IPS DF 4.7 (cell line): ENCODE data around the gene OR10H3.
"Not testable (repeated sequence)": the region's sequence is repeated elsewhere in the genome, so short reads cannot be mapped to it uniquely, and the experiment has no call there.

Experiments
- DNase-seq: peaks from one replicate; pipeline ENCODE4 v3.0.0-alpha.2; 2013; ENCODE audit warnings: low spot score; ENCODE audit errors: extremely low read depth

OR10H3 gene

GRCh38 chr19:15737722-15738121 lies at the start of gene OR10H3:
TSS of gene OR10H3 (plus strand) at chr19:15737985. CDS start at chr19:15741393, 3,408 bp downstream.
- no peak for DNase-seq

- no peak for DNase-seq
Observed at GRCh38 chr19:15696654-15697194, 41.1 kb upstream of the OR10H3 start.

- DNase-seq = no peak
Observed at GRCh38 chr19:15701757-15702533, 35.8 kb upstream of the OR10H3 start.

GRCh38 chr19:15702534-15702930 lies 35.3 kb upstream of the OR10H3 start:
- no peak for DNase-seq

- no peak for DNase-seq
Observed at GRCh38 chr19:15714638-15715037, 23.1 kb upstream of the OR10H3 start.

GRCh38 chr19:15715642-15716041 lies 22.1 kb upstream of the OR10H3 start:
- no peak for DNase-seq

- DNase-seq = no peak
Observed at GRCh38 chr19:15717809-15718208, 20.0 kb upstream of the OR10H3 start.

- no peak for DNase-seq
Observed at GRCh38 chr19:15721268-15721667, 16.5 kb upstream of the OR10H3 start.

- no peak for DNase-seq
Observed at GRCh38 chr19:15722956-15723355, 14.8 kb upstream of the OR10H3 start.

- no peak for DNase-seq
Observed at GRCh38 chr19:15727724-15728123, 10.1 kb upstream of the OR10H3 start, which contains the start of gene OR10H2. TSS of gene OR10H2 (plus strand) at chr19:15728024. CDS start at chr19:15728044, 20 bp downstream.

- no peak for DNase-seq
Observed at GRCh38 chr19:15730538-15730937, 7.2 kb upstream of the OR10H3 start.

- DNase-seq = no peak
Observed at GRCh38 chr19:15732388-15732787, 5.4 kb upstream of the OR10H3 start.

GRCh38 chr19:15733895-15734294 lies 3.9 kb upstream of the OR10H3 start:
- no peak for DNase-seq

- DNase-seq = no peak
Observed at GRCh38 chr19:15740785-15741184, 3.0 kb downstream of the OR10H3 start.

- no peak for DNase-seq
Observed at GRCh38 chr19:15748239-15748638, 10.5 kb downstream of the OR10H3 start.

GRCh38 chr19:15758379-15758778 lies 20.6 kb downstream of the OR10H3 start:
- no peak for DNase-seq

- no peak for DNase-seq
Observed at GRCh38 chr19:15759962-15760565, 22.3 kb downstream of the OR10H3 start.

GRCh38 chr19:15769586-15769985 lies 31.8 kb downstream of the OR10H3 start:
- DNase-seq = no peak

GRCh38 chr19:15774159-15774558 lies 36.4 kb downstream of the OR10H3 start:
- DNase-seq = not testable (repeated sequence)

- no peak for DNase-seq
Observed at GRCh38 chr19:15775249-15775648, 37.5 kb downstream of the OR10H3 start.

- DNase-seq = no peak
Observed at GRCh38 chr19:15776264-15776663, 38.5 kb downstream of the OR10H3 start.
